GM12878 (cell line): Measurements from ENCODE around the gene SSBP2.

Experiments
- TAF1 ChIP-seq: IDR thresholded peaks from 2 replicates; pipeline ENCODE4 v1.6.1; 2011; ENCODE audit warnings: mild to moderate bottlenecking, low read depth, low read length, borderline replicate concordance
- ZNF24 ChIP-seq: fragments of 450-650 bp; IDR thresholded peaks from 2 replicates; pipeline ENCODE4 v1.6.1; 2017; ENCODE audit warnings: antibody characterized with exemption, mild to moderate bottlenecking
- TF ChIP-seq, protein P1 (sequence below): IDR thresholded peaks from 2 replicates; pipeline ENCODE4 v1.6.1; 2012; ENCODE audit warnings: low read depth, low read length, improper control_type of control experiment

GRCh38 chr5:81766611-81767010 lies 15.7 kb upstream of the SSBP2 start:
- no peak for TF ChIP-seq ZNF24
- no peak for TF ChIP-seq TAF1
- TF ChIP-seq, protein P1, sequence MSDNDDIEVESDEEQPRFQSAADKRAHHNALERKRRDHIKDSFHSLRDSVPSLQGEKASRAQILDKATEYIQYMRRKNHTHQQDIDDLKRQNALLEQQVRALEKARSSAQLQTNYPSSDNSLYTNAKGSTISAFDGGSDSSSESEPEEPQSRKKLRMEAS: no peak
